BJ (cell line): ENCODE data around the gene EIF4E1B. TPM values are rescaled to one million over a fixed set of nuclear protein-coding genes. Genes with fewer than 3 reads are reported as not detected.

Source experiments
- CTCF ChIA-PET: fragments of 350-600 bp; formaldehyde crosslinking; extraction: SDS; loops from one replicate; lab custom pipeline; 2021; ENCODE audit warnings: antibody characterized with exemption, inconsistent platforms; lab: Yijun Ruan, JAX
- POLR2A ChIA-PET: fragments of 300-600 bp; sonication (Branson Sonifier 250); formaldehyde crosslinking; extraction: SDS; loops from one replicate; lab custom pipeline; 2021; ENCODE audit warnings: antibody characterized with exemption; lab: Charles Lee
- DNase-seq: peaks from one replicate; pipeline ENCODE4 v3.0.0-alpha.2; 2011; ENCODE audit warnings: low read depth
- H3K27me3 ChIP-seq: 2 replicates; pipeline ENCODE4 v1.6.0; 2011; ENCODE audit warnings: low read length; ENCODE audit not compliant: control insufficient read depth, insufficient read depth
- H3K36me3 ChIP-seq: 2 replicates; pipeline ENCODE4 v1.5.1; 2011; ENCODE audit warnings: low read length; ENCODE audit not compliant: control insufficient read depth, insufficient read depth
- H3K4me3 ChIP-seq: 2 replicates; pipeline ENCODE4 v1.5.1; 2011; ENCODE audit warnings: low read depth, mild to moderate bottlenecking, control low read depth, low read length
- polyA plus RNA-seq: library from polyadenylated mRNA; depleted of rRNA; stranded (reverse); fragments of >200 nt; gene quantifications from 2 replicates; pipeline ENCODE4 v1.2.3, GENCODE V29; 2011
- TF ChIP-seq, protein P1 (sequence below): IDR thresholded peaks from 2 replicates; pipeline ENCODE4 v1.5.1; 2011; ENCODE audit warnings: low read depth, mild to moderate bottlenecking, control low read depth, inconsistent platforms, low read length, moderate library complexity; ENCODE audit not compliant: insufficient read depth

EIF4E1B gene
- polyA plus RNA-seq, 1 experiment, result not detected

DNA sequence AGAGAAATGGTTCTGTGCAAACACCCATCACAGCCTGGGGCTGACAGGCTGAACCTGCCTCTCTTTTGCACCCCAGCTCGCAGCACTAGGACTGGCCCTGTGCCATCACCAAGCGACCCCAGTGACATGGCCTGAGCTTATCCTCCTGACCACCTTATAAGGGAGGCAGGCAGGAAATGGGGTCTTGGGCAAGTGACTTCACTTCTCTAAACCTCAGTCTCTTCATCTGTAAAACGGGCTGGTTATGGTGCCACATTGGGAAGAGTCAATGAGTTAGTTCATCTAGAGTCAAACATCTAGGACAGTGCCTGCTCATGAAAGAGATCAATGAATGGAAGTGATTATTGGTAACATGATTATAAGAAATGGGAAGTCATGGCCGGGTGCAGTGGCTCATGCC, 6.3 kb upstream of the EIF4E1B start:
- TF ChIP-seq, protein P1, sequence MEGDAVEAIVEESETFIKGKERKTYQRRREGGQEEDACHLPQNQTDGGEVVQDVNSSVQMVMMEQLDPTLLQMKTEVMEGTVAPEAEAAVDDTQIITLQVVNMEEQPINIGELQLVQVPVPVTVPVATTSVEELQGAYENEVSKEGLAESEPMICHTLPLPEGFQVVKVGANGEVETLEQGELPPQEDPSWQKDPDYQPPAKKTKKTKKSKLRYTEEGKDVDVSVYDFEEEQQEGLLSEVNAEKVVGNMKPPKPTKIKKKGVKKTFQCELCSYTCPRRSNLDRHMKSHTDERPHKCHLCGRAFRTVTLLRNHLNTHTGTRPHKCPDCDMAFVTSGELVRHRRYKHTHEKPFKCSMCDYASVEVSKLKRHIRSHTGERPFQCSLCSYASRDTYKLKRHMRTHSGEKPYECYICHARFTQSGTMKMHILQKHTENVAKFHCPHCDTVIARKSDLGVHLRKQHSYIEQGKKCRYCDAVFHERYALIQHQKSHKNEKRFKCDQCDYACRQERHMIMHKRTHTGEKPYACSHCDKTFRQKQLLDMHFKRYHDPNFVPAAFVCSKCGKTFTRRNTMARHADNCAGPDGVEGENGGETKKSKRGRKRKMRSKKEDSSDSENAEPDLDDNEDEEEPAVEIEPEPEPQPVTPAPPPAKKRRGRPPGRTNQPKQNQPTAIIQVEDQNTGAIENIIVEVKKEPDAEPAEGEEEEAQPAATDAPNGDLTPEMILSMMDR, result no peak
- ChIA-PET CTCF (no interaction called here), POLR2A (no interaction called here)
- Histone ChIP-seq H3K36me3 (no peaks in the 10 kb centered on the region), H3K27me3 (peaks cover 39% of the 10 kb centered on the region), H3K4me3 (no peak overlapping the region)
- no peak for DNase-seq

DNA sequence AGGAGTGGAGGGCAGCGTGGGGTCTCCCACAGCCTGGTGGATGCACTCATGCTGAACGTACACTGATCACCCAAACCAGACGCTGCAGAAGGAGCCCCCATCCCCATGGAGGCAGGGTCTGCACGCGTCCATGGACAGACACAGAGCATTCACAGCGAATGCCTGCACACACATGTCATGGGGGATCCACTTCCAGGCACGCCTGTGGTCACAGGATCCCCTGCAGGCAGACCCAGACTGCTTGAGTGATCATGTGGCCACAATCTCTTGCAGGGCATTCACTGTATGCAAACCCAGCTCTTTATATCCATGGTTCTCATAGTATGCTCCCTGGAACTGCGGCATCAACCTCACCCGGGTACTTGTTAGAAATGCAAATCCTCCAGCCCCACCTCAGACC, 5.5 kb upstream of the EIF4E1B start:
- peaks cover 39% of the 10 kb centered on the region for H3K27me3 ChIP-seq
- ChIA-PET POLR2A (no interaction called here), CTCF (interaction anchor here (1.0 kb wide), 1 partner anchor 46 kb away, joined by 3 read pairs; no protein-coding TSS in a partner anchor)
- H3K36me3 ChIP-seq, result no peaks in the 10 kb centered on the region
- no peak overlapping the region for H3K4me3 ChIP-seq
- TF ChIP-seq, protein P1, result no peak
- no peak for DNase-seq

DNA sequence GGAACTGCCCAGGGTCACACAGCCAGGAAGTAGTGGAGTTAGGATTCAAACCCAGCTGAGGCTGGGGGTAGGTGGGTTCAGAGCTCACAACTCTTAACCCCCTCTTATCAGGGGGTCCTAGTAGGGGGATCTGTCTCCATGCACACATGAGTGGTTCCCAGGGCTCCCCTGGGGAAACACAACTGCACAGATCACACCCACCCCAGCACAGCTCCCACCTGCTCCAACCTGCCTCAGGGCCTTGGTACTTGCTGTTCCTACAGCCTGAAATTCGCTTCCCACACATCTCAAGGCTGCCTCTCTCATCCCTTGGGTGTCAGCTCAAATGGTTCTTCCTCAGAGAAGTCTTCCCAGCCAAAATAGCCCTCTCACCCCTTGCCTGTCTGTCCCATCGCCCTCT, 5.0 kb upstream of the EIF4E1B start:
- H3K27me3 ChIP-seq, result peaks cover 38% of the 10 kb centered on the region
- CTCF ChIA-PET, result interaction anchor here (1.0 kb wide), 1 partner anchor 46 kb away, joined by 3 read pairs; no protein-coding TSS in a partner anchor
- H3K4me3 ChIP-seq, result no peak overlapping the region
- DNase-seq, result no peak
- no peaks in the 10 kb centered on the region for H3K36me3 ChIP-seq
- TF ChIP-seq, protein P1, result no peak
- POLR2A ChIA-PET, result no interaction called here

DNA sequence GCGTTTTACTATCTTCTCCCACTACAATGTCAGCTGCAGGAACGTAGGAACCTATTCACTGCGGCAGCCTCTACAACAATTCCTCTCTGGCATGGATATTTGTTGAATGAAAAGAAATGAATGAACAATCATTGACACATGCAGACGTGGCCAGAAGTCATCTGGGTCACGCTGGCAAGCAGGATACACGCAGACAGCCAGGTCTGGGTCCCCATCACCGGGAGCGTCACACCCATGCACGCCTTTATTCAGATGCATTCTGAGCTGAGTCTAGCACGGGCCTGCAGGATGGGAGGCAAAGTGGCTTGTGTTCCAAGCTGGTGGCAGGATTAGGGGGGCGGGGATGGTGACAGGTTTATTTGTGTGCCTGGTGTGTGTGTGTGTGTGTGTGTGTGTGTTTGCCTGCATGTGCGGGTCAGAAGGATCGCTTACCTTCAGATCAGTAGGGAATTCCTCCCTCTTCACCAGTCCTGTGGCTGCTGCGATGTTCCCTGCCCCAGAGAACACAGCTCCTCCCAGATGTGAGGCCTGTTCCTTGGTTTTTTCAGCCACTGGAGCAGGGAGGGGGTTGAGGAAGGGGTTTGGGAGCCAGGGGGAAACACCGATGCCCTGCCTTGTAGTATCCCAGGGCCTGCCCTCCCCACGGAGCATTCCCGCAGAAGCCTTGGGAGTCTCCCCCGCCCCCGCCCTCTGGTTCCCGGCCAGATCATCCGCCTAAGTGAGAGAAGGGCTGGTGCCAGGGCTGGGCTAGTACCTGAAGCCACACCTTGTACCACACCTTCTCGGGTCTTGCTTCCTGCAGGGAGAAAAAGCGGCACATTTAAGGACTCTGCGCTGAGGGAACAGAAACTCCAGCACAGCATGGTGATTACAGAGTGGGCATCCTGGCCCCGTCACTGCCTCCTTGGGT, 4.3 kb upstream of the EIF4E1B start:
- Histone ChIP-seq H3K36me3 (no peaks in the 10 kb centered on the region), H3K4me3 (no peak overlapping the region), H3K27me3 (peaks cover 39% of the 10 kb centered on the region)
- TF ChIP-seq, protein P1, result no peak
- CTCF ChIA-PET, result interaction anchor here (1.0 kb wide), 1 partner anchor 47 kb away, joined by 3 read pairs; no protein-coding TSS in a partner anchor
- no peak for DNase-seq
- POLR2A ChIA-PET, result no interaction called here

DNA sequence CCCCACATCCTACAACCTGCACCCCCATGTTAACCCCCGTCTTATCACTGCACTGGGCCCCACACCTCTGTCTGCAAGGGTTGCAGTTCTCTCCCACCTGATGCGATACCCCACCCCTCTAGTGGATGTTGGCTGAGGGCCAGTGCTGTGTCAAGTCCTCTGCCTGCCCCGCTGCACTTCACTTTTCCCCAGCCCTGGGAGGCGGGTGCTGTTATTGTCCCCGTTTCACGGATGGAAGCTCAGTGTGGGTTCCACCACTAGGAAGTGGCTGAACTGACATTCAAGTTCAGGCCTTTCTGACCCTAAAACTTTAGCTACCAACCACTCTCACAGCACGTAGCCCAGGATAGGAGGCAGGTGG, 3.6 kb upstream of the EIF4E1B start:
- Histone ChIP-seq H3K27me3 (peaks cover 42% of the 10 kb centered on the region), H3K36me3 (no peaks in the 10 kb centered on the region), H3K4me3 (no peak overlapping the region)
- no peak for DNase-seq
- ChIA-PET CTCF (no interaction called here), POLR2A (no interaction called here)
- TF ChIP-seq, protein P1, result no peak
